T-helper 9 cell (primary cell): ENCODE measurements around the gene ZDHHC5.
"Not testable (repeated sequence)": the region's sequence is repeated elsewhere in the genome, so short reads cannot be mapped to it uniquely, and the experiment has no call there.

ENCODE experiments used
- DNase-seq: peaks from one replicate; pipeline ENCODE4 v3.0.0-alpha.2; 2020

Gene ZDHHC5

GRCh38 chr11:57675176-57675941 is 7.4 kb downstream of the ZDHHC5 start:
- DNase-seq = no peak

DNA sequence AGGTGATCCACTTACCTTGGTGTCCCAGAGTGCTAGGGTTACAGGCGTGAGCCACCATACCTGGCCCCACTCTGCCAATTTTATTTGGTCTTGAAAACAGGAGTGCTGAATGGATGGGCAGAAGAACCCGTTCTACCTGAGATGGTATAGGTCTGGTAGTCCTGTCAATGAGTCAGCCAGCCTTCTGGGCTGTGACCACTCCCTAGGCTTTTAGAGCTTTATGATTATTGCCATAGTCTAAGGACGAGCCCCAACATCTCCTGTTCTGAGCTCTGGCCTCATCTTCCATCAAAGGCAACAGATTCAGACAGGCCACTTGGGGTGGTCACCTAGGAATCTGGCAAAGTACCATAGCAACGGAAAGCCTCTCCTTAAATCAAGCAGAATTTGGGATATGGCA is 11.5 kb downstream of the ZDHHC5 start:
- DNase-seq = no peak

GRCh38 chr11:57680552-57680874 is 12.6 kb downstream of the ZDHHC5 start:
- no peak for DNase-seq

DNA sequence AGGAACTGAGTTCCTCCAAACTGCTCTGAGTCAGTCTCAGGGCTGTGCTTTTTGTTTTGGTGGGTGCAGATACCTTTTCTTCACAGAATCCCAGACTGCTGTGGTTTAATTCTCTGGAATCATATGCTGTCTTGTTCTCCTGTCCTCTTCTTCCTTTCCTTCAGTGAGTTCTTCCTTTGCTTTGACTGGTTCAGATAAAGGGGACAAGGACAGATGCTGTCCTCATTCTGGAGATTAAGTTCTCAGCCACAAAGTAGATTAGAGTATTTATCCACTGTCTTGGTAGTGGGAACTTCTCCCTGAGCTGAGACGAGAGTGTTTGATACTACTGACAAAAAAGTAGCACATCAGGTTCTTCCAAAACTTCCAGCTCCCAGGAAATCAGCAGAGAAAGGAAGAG is 13.3 kb downstream of the ZDHHC5 start:
- DNase-seq = no peak

DNA sequence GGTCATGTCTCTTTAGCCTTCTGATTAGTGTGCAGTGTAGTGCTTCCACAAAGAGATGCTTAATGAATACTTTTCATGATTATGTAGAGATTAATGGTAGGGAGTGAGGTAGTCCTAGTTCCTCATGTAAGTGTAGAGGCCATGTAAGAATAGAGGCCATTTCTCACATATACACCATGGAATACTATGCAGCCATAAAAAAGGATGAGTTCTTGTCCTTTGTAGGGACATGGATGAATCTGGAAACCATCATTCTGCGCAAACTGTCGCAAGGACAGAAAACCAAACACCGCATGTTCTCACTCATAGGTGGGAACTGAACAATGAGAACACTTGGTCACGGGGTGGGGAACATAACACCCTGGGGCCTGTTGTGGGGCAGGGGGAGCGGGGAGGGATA is 22.6 kb downstream of the ZDHHC5 start:
- DNase-seq = not testable (repeated sequence)

- no peak for DNase-seq
Measured at GRCh38 chr11:57698843-57699365, 31.0 kb downstream of the ZDHHC5 start.

DNA sequence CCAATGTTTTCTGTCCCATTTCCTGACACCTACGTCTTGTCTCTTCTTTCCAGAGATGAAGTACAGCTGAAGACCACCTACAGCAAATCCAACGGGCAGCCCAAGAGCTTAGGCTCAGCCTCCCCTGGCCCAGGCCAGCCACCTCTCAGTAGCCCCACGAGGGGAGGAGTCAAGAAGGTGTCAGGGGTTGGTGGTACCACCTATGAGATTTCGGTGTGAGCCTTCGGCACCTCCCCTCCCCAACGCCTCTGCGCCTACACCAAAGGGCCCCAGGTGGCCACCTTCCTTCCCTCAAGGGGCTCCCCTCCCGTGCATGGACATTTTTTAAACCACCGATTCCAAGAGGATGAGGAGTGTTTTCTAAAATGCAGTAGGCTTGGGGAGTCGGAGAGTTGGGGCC is 31.9 kb downstream of the ZDHHC5 start:
- no peak for DNase-seq

- no peak for DNase-seq
Measured at GRCh38 chr11:57700425-57700824, 32.5 kb downstream of the ZDHHC5 start.

DNA sequence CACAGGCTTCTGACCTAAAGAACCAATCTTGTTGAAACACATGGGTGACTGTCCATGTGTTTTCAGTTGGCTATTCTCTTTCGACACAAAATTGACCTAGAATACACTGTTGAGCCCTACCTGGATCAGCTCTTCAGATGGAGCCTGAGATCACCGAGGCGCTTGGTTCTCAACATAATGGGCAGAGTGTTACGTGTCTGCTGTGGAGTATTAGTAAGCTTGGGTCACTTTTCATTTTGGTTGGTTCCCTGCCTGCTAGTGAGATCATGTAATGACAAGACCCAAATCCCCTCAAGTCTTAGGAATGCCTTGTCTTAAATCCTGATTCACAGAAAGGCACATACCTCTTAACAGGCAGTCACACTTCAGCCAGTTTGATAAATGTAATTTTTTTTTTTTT is 35.4 kb downstream of the ZDHHC5 start:
- no peak for DNase-seq

DNA sequence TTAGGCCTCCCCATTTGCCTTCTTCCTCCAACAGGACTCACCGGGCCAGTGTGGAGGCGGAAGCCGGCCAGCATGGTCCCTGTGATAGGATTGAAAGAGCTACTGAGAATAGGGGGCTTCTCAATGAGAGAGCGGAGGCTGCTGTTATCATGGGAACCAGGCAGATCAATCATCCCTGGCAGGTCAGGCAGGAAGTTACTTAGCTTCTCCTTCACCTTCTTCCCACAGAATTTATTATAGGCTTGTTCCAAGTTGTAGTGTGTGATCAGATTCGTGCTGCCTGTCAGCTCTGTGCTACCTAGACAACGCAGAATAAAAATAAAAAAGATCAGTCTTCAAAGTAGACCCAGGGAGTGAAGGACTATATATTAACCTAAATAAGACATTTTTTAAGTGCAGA is 37.0 kb downstream of the ZDHHC5 start:
- no peak for DNase-seq

- DNase-seq = not testable (repeated sequence)
Measured at GRCh38 chr11:57705432-57705831, 37.5 kb downstream of the ZDHHC5 start.

DNA sequence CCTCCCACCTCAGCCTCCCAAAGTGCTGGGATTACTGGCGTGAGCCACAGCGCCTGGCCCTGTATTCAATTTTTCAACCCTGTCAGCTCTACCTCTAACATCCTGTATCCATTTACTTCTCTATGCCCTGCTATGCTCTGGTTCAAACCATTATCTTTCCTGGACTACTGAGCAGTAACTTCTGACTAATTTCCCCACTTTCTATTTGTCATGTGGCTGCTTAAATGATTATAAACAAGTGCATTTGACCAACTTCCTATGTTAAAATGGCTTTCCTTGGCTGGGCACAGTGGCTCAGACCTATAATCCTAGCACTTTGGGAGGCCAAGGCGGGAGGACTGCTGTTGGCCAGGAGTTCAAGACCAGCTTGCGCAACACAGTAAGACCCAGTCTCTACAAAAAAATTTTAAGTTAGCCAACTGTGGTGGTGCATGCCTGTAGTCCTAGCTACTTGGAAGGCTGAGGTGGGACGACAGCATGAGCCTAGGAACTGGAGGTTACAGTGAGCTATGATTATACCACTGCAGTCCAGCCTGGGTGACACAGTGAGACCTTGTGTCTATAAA is 42.0 kb downstream of the ZDHHC5 start:
- no peak for DNase-seq

DNA sequence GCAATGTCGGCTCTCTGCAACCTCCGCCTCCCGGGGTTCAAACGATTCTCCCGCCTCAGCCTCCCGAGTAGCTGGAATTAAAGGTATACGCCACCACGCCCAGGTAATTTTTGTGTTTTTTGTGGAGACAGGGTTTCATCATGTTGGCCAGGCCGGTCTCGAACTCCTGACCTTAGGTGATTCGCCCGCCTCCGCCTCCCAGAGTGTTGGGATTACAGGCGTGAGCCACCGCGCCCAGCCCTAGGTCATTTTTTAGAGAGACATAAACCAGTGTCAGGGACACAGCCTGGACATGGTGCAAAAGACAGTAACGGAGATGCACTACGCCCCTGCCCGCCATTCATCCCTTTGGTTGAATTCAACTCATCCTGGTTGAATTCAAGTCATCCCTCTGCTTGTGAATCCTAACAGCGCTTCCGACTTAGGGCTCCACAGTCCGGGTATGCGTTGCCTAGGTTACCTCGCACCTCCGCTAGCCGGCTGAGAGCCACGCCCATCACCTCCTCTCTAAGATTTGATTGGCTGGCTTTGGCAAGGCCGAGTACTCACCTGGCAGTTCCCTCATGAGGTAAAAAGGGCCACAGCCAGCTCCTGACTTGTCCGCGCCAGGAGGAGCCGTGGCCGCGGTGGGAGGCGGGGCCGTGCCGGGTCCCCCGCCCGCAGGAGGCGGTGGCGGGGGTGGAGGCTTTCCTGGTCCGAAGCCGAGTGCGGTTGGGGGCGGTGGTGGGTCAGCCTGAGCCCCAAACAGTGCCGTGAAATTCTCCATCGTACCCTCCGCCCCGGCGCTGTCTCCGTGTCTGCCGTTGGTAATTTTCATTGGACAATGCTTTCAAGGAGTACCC is 43.7 kb downstream of the ZDHHC5 start, which contains the start of gene MED19:
MED19 (minus strand) TSS at position 802 of the 842 bp plus-strand sequence; CDS start at position 766, 36 bp downstream.
- peak; percentile 61 for DNase-seq

DNA sequence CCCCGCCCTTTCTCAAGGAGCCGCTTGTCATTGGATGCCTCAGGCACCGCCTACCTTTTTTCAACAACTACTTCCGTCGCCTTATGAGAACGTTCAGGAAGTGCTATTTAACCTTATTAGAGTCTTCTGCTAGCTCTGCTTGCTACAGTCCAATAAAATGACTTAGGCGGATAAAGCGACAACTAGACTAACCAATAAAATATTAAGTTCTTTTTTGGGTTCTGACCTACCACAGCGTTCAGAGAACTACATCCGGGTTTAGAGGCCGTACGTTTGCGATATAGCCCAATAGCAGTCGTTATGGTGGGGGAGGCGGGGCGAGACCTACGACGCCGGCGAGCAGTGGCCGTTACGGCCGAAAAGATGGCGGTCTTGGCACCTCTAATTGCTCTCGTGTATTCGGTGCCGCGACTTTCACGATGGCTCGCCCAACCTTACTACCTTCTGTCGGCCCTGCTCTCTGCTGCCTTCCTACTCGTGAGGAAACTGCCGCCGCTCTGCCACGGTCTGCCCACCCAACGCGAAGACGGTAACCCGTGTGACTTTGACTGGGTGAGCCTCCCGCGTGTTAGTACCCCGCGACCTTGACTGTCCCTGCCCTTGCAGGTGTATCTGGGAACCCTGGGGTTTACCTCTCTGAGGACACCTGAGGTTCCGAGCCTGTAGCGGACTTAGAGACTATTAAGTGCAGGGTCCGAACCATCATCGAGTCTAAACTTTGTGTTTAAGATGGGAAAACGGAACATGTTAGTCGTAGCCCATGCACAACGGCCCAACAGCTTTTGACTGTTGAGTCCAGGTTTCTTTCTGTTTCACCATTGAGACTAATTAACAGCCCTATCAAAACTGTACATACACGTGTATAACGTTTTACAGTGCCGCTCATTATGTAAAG is 44.6 kb downstream of the ZDHHC5 start, which contains the start of gene TMX2:
TMX2 (plus strand) TSS at position 338 of the 895 bp plus-strand sequence; CDS start at position 364, 26 bp downstream.
- DNase-seq = peak; percentile 81

- DNase-seq = no peak
Measured at GRCh38 chr11:57713835-57714234, 45.9 kb downstream of the ZDHHC5 start.

DNA sequence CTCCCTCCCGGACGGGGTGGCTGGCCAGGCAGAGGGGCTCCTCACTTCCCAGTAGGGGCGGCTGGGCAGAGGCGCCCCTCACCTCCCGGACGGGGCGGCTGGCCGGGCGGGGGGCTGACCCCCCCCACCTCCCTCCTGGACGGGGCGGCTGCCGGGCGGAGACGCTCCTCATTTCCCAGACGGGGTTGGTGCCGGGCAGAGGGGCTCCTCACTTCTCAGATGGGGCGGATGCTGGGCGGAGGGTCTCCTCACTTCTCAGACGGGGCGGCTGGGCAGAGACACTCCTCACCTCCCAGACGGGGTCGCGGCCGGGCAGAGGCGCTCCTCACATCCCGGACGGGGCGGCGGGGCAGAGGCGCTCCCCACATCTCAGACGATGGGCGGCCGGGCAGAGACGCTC is 48.8 kb downstream of the ZDHHC5 start:
- not testable (repeated sequence) for DNase-seq

DNA sequence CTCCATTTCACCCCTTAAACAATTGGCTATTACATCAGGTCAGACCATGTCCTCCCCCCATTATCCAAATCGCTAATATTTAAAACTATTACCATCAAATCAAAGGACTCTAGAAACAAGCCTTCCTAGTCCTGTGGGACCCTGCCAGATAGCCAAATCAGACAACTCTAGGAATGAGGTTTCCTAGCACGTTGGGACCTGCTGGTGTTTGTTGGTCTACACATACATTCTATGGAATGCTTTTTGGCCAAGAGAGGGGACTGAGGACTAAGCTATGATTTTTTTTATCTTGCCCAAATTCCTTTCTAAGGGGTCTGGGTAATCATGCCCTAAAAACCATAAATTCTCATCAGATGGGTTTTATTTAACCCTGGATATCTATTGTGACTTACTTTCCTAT is 59.3 kb downstream of the ZDHHC5 start:
- DNase-seq = no peak

DNA sequence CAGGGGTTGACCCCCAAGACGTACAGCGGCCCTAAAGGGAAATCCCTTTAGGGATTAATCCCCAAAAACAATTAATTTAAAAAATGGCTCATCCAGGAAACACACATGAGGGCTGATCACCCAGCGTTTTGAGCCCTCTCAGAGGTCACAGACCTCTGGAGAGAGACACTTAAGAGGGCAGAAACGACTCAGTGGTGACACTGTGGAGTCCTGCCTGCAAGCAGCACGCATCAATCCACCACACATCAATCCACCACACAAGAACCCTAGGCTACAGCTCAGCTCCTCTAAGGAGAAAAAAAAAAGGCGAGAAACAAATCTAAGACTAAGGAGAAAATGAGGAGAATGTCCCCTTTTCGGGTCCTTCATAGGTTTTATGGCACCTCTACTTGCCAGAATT is 60.9 kb downstream of the ZDHHC5 start:
- DNase-seq = no peak

DNA sequence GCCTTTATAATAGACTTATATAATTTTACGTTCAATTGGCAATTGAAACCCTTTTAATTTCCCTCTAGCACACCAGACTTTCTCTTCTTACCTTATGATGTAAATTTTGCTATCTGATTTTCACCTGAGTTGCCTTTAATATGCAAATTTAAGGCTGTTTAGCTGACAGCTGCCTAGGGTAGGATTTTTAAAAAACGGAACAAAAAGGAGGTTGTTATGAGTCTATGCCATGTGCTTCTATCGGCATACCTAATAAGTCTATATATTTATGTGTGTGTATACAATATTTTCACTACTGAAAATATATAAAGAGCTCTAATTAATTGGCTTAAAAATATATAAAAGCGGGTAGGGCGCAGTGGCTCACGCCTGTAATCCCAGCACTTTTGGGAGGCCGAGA is 61.6 kb downstream of the ZDHHC5 start:
- no peak for DNase-seq

DNA sequence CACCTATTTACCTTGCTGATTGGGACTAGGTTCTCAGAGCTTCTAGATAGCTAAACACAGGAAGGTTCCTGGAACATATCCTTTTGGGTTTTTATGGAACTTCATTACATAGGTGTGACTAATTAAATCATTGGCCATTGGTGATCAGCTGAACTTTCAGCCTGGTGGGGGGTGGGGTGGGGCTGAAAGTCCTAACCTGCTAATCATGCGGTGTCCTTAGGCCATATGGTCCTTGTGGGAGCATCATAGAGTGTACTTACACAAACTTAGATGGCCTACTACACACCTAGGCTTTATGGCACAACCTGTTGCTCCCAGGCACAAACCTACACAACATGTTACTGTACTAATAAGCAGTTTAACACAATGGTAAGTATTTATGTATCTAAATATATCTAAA is 64.7 kb downstream of the ZDHHC5 start:
- DNase-seq = no peak

DNA sequence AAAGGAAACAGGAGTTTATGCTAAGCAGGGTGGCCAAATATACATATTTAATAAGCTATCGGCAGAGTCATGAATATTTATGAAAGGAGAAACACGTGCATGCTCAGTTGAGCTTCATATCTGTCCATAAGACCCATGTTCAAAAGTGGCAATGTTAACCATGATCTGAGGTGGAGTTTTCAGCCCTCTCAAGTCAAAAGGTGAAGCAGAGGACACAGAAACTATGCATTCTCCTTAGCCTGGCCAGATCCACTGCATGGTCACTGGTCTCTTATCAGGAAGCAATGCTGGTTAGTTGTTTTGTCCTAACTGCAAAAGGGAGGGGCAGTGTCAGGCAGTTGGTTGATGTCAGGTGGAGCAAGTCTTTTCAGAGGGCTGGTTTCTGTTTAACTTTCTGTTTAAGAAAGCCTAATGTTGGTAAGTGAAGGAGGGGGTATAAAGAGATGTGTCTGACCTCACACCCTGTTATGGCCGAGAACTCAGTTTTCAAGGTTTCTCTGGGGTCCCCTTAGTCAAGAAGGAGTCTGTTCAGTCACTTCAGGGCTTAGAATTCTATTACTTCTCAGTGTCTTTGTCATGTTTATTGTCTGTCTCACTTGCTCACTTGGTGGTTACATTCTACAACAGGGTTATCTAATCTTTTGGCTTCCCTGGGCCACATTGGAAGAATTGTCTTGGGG is 67.8 kb downstream of the ZDHHC5 start:
- DNase-seq = no peak
